ENCODE results near the gene NDUFB4.

The NDUFB4 gene

DNA sequence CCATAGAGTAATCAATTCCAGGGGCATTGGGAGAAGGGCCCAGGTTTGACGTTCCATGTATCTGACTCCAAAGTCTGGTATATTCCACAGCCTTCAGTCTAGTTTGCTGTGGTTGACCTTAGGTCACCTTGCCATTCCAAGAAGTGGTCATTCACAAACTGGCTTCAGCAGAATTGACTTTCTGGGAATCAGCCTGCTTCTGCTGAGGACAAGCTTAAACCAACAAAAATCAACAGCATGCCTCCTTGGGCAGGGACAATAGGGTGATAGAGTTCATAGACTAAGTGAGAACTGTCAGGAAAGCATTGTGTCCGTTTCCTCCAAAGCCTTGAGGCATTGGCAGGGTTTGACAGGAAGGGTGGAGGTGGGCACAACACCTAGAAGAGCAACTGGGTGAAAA lies 24.1 kb upstream of the NDUFB4 start:
- TF ChIP-seq TARDBP (IDR thresholded peaks at IDR 0.05) = no peak
- TF ChIP-seq FOXA1 (IDR thresholded peaks at IDR 0.05) = no peak
- CTCF ChIA-PET = no interaction called here
- POLR2A ChIA-PET = no interaction called here
- no peak for DNase-seq (ENCODE audit: extremely low spot score)

DNA sequence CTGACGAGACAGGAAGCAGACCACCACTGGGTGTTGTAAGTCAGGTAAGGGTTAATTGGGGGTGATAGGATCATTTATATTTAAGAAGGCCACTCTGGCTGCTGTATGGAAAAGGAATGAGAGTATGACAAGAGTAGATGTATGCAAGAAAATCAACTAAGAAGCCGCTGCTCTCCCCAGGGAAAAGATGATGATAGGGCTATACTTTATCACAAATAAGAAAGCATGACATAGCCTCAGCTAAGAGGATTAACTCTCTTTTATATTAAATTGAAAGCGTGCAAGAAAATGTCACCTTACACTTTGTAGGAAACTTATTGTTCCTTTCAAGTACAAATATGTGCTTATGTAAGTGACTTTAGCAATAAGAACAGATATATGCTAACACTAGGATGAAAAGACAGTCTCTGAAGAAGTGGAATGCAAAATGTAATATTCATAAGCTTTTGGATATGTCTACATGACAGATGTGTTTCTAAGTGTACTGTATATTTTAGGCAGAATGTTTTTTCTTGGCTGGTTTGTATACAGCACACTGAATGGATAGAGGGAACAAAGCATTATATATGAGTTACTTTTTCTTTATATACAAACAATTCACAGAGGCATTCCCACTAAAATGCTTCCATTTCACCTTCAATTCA lies 8.7 kb upstream of the NDUFB4 start:
- POLR2A ChIA-PET = interaction anchor here (1.4 kb wide), 1 partner anchor 9 kb away, joined by 5 read pairs; the partner anchor contains the start of gene NDUFB4
- CTCF ChIA-PET = no interaction called here
- TF ChIP-seq FOXA1 (IDR thresholded peaks at IDR 0.05) = no peak
- no peak for DNase-seq (ENCODE audit: extremely low spot score)

DNA sequence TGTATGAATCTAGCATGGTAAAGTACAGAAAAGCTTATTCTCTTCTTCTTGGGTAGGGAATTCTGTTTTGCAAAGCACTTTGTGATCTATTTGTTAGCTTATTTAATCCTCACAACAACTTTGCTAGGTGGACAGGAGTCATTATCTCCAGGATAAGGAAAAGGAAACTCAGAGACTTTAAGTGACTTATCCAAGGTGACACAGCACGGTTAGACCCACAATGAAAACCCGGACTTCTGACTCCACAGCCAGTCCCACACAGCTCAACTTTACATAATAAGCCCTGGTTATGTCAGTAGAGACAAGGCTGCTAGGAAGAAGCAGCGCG lies 384 bp upstream of the NDUFB4 start:
- CTCF ChIA-PET = interaction anchor here (0.7 to 1.3 kb wide), 4 partner anchors 9 to 325 kb away, joined by 3 to 4 read pairs (median 3); no protein-coding TSS in a partner anchor
- no peak for DNase-seq (ENCODE audit: extremely low spot score)
- POLR2A ChIA-PET = interaction anchor here (0.7 to 2.9 kb wide), 19 partner anchors 8 to 500 kb away, joined by 3 to 31 read pairs (median 3); partner anchors contain the start of genes FSTL1, GTF2E1 and RABL3
- TF ChIP-seq FOXM1 (IDR thresholded peaks at IDR 0.05; ENCODE audit: borderline replicate concordance) = no peak
- TF ChIP-seq BHLHE40 (IDR thresholded peaks at IDR 0.05; ENCODE audit: borderline replicate concordance) = no peak
- no peak for TF ChIP-seq CTBP1 (IDR thresholded peaks at IDR 0.05; ENCODE audit: borderline replicate concordance)
- TF ChIP-seq, protein P1, sequence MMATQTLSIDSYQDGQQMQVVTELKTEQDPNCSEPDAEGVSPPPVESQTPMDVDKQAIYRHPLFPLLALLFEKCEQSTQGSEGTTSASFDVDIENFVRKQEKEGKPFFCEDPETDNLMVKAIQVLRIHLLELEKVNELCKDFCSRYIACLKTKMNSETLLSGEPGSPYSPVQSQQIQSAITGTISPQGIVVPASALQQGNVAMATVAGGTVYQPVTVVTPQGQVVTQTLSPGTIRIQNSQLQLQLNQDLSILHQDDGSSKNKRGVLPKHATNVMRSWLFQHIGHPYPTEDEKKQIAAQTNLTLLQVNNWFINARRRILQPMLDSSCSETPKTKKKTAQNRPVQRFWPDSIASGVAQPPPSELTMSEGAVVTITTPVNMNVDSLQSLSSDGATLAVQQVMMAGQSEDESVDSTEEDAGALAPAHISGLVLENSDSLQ (IDR thresholded peaks at IDR 0.05) = 0 out of 2 replicates have a peak, but pooled peaks have one; percentile 16

DNA sequence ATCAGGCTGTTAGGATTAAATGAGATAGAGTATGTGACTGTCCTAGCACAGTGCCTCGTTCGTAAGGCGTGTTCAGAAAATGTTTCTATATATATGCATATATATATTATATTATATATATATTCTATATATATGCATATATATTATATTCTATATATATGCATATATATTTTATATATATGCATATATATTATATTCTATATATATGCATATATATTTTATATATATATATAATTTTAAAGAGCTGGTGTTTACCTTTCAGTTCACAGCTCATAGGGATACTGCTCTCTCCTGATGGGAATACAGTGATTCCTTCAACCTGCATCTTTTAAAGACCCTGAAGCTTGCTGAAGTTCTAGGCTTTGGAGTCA lies 702 bp downstream of the NDUFB4 start:
- ChIA-PET POLR2A (interaction anchor here (1.2 to 2.9 kb wide), 4 partner anchors 9 to 146 kb away, joined by 3 to 31 read pairs (median 4); partner anchors contain the start of gene FSTL1), CTCF (interaction anchor here (1.1 kb wide), 1 partner anchor 38 kb away, joined by 3 read pairs; no protein-coding TSS in a partner anchor)

DNA sequence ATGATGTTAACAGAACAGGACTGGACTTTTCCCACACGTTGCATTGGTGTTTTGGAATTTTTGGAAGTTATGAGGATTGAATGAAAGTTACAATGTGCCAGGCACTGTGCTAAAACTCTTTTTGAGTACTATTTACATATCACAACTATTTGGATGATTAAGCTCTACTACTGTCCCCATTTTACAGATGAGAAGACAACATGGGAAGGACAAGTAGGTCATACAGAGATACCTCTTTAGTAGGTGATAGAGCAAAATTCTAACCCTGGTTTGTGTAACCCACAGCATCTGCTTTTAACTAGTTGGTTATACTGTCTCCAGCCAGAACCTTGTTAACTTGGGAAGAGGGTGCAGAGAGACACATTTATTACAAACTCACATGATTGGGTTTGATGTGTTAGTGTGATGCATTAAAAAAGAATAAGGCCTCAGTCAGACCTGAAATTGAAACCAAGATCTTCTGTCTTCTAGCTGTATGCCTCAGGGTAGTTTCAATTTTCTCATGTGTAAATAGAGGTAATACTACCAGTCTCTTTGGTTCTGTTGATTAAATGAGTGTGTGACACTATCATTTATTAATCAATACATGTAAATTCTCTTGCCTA lies 1.4 kb downstream of the NDUFB4 start:
- ChIA-PET CTCF (interaction anchor here (1.1 kb wide), 1 partner anchor 39 kb away, joined by 3 read pairs; no protein-coding TSS in a partner anchor), POLR2A (interaction anchor here (2.9 kb wide), 1 partner anchor 30 kb away, joined by 31 read pairs; no protein-coding TSS in a partner anchor)
- TF ChIP-seq TARDBP (IDR thresholded peaks at IDR 0.05) = no peak
- no peak for TF ChIP-seq LEF1 (IDR thresholded peaks at IDR 0.05; ENCODE audit: borderline replicate concordance)
- TF ChIP-seq ZNF384 (IDR thresholded peaks at IDR 0.05) = no peak
- no peak for TF ChIP-seq HDGF (IDR thresholded peaks at IDR 0.05; ENCODE audit: borderline replicate concordance)
- no peak for TF ChIP-seq CTBP1 (IDR thresholded peaks at IDR 0.05; ENCODE audit: borderline replicate concordance)
- TF ChIP-seq FOXM1 (IDR thresholded peaks at IDR 0.05; ENCODE audit: borderline replicate concordance) = no peak
- no peak for DNase-seq (ENCODE audit: extremely low spot score)

More for the DNA sequence above, 702 bp downstream of the NDUFB4 start:
- no peak for DNase-seq (ENCODE audit: extremely low spot score)
- TF ChIP-seq ARNT (IDR thresholded peaks at IDR 0.05) = no peak

DNA sequence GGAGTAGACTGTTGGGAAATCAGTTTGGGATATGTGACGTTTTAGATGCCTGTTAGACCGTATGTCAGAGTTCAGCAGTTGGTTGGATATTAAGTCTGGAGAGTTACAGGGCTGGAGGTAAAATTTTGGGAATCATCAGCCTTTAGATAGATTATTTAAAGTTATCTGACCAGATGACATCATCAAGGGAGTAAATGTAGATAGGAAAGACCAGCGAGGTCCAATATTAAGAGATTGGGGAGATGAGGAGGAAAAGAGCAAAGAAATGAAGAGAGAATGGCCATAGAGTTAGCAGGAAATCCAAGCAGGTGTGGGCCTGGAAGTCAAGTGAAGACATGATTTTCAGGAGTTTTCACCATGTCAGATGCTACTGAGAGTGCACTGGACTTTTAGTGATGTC lies 3.1 kb downstream of the NDUFB4 start:
- no peak for DNase-seq (ENCODE audit: extremely low spot score)
- ChIA-PET CTCF (no interaction called here), POLR2A (no interaction called here)
- TF ChIP-seq SUZ12 (IDR thresholded peaks at IDR 0.05) = no peak

DNA sequence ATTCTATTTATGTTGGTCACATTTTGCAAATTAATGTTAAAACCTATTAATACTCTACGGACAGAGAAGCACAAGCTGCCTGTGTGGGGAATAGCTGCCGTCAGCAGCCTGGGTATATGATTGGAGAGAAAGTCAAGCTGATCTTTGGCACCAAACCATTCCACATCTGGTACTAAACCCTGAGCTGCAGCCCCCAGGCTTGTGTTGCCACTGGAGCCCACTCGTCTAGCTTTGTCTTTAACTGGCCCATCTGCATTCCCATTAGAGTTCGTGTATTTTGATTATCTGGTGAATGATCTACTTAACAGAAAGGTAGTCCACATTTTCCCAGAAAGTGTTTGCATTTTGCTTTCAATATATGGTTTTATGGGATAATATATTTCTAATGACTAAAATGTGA lies 5.4 kb downstream of the NDUFB4 start:
- DNase-seq (ENCODE audit: extremely low spot score) = no peak
- ChIA-PET POLR2A (no interaction called here), CTCF (no interaction called here)
- TF ChIP-seq FOXM1 (IDR thresholded peaks at IDR 0.05; ENCODE audit: borderline replicate concordance) (no peak), SUZ12 (IDR thresholded peaks at IDR 0.05) (no peak), BHLHE40 (IDR thresholded peaks at IDR 0.05; ENCODE audit: borderline replicate concordance) (no peak), CTBP1 (IDR thresholded peaks at IDR 0.05; ENCODE audit: borderline replicate concordance) (no peak), SP1 (IDR thresholded peaks at IDR 0.05) (no peak), HDGF (IDR thresholded peaks at IDR 0.05; ENCODE audit: borderline replicate concordance) (no peak), FOXA1 (IDR thresholded peaks at IDR 0.05) (no peak), FOXK2 (IDR thresholded peaks at IDR 0.05) (no peak), ZNF384 (IDR thresholded peaks at IDR 0.05) (no peak), LEF1 (IDR thresholded peaks at IDR 0.05; ENCODE audit: borderline replicate concordance) (no peak), ELF4 (IDR thresholded peaks at IDR 0.05) (no peak), TARDBP (IDR thresholded peaks at IDR 0.05) (no peak), NFRKB (IDR thresholded peaks at IDR 0.05) (no peak), ARNT (IDR thresholded peaks at IDR 0.05) (no peak), L3MBTL2 (conservative IDR thresholded peaks at IDR 0.05) (no peak)
- TF ChIP-seq, protein P1 (IDR thresholded peaks at IDR 0.05) = no peak

DNA sequence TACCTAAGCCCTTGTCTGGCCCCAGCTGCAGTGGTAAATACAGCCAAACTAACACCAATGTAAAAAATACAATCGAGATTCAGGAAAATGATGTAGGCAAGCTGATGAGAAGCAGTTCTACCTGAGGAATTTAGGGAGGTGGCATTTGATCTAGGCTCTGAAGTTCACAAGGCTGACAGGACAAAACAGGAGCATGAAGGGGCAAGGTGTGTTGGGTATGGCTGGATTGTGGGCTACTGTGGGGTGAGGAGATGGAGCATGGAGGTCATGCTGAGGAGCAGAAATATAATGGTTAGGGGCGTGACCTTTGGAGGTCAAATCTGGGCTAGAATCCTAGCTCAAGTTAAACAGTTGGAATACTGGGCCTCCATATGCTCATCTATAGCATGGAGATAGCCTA lies 6.5 kb downstream of the NDUFB4 start:
- DNase-seq (ENCODE audit: extremely low spot score) = no peak
- ChIA-PET CTCF (no interaction called here), POLR2A (interaction anchor here (0.6 kb wide), 1 partner anchor 956 kb away, joined by 4 read pairs; no protein-coding TSS in a partner anchor)
- TF ChIP-seq, protein P1 (IDR thresholded peaks at IDR 0.05) = no peak
- TF ChIP-seq ELF4 (IDR thresholded peaks at IDR 0.05) (no peak), CTBP1 (IDR thresholded peaks at IDR 0.05; ENCODE audit: borderline replicate concordance) (no peak), LEF1 (IDR thresholded peaks at IDR 0.05; ENCODE audit: borderline replicate concordance) (no peak), FOXK2 (IDR thresholded peaks at IDR 0.05) (no peak), BHLHE40 (IDR thresholded peaks at IDR 0.05; ENCODE audit: borderline replicate concordance) (no peak), HDGF (IDR thresholded peaks at IDR 0.05; ENCODE audit: borderline replicate concordance) (no peak), SUZ12 (IDR thresholded peaks at IDR 0.05) (no peak), ARNT (IDR thresholded peaks at IDR 0.05) (no peak), TARDBP (IDR thresholded peaks at IDR 0.05) (no peak)
